Ectodermal cell (in vitro differentiated cells): Measurements from ENCODE around the gene ERC1.

ENCODE experiments used
- H3K27ac ChIP-seq: 2 replicates; pipeline ENCODE4 v1.7.0; 2013; ENCODE audit warnings: mild to moderate bottlenecking, low read depth, low read length; ENCODE audit not compliant: insufficient read depth, poor library complexity, severe bottlenecking
- H3K27me3 ChIP-seq: 2 replicates; pipeline ENCODE4 v1.7.0; 2013; ENCODE audit warnings: mild to moderate bottlenecking, low read length; ENCODE audit not compliant: insufficient read depth, control insufficient read depth, poor library complexity, severe bottlenecking
- H3K36me3 ChIP-seq: one replicate; pipeline ENCODE4 v1.7.0; 2013; ENCODE audit warnings: low read length; ENCODE audit not compliant: control insufficient read depth, insufficient read depth
- H3K4me1 ChIP-seq: one replicate; pipeline ENCODE4 v1.7.0; 2013; ENCODE audit warnings: low read length; ENCODE audit not compliant: control insufficient read depth, insufficient read depth
- H3K4me3 ChIP-seq: 2 replicates; pipeline ENCODE4 v1.7.0; 2013; ENCODE audit warnings: low read depth, low read length, control low read depth; ENCODE audit not compliant: insufficient read depth
- H3K9me3 ChIP-seq: 2 replicates; pipeline ENCODE4 v1.7.0; 2013; ENCODE audit warnings: mild to moderate bottlenecking, low read length, moderate library complexity; ENCODE audit not compliant: control insufficient read depth
- WGBS, 2 experiments: methylation state at CpG; one replicate each; pipeline ENCODE4 v1.1.7; 2013; ENCODE audit warnings: missing lambda C conversion rate in 2 of 2; 5-methylcytosine and 5-hydroxymethylcytosine counted together

The ERC1 gene

GRCh38 chr12:1279050-1279449, 288.0 kb downstream of the ERC1 start:
- no peak overlapping the region for H3K27ac ChIP-seq
- no peaks in the 10 kb centered on the region for H3K36me3 ChIP-seq
- WGBS, 2 experiments = 96 to 100% methylated on average over 2 to 3 of the region's 3 CpGs
- H3K9me3 ChIP-seq = no peaks in the 10 kb centered on the region
- no peaks in the 10 kb centered on the region for H3K27me3 ChIP-seq
- no peak overlapping the region for H3K4me3 ChIP-seq
- H3K4me1 ChIP-seq = peaks cover 12% of the 10 kb centered on the region

- no peak overlapping the region for H3K4me3 ChIP-seq
- no peaks in the 10 kb centered on the region for H3K36me3 ChIP-seq
- no peak overlapping the region for H3K27ac ChIP-seq
- H3K4me1 ChIP-seq = peaks cover 12% of the 10 kb centered on the region
- no peaks in the 10 kb centered on the region for H3K27me3 ChIP-seq
- no peaks in the 10 kb centered on the region for H3K9me3 ChIP-seq
- WGBS, 2 experiments = 97 to 98% methylated on average over 4 to 5 of the region's 5 CpGs
Observed at GRCh38 chr12:1280059-1280458, 289.0 kb downstream of the ERC1 start.

GRCh38 chr12:1281683-1282366, 290.8 kb downstream of the ERC1 start:
- no peak overlapping the region for H3K27ac ChIP-seq

GRCh38 chr12:1282670-1283315, 291.8 kb downstream of the ERC1 start:
- WGBS, 2 experiments = 81 to 82% methylated on average over 5 of the region's 5 CpGs

More at GRCh38 chr12:1281683-1282366, 290.8 kb downstream of the ERC1 start:
- 95 to 98% methylated on average over 7 of the region's 7 CpGs for WGBS, 2 experiments
- Histone ChIP-seq H3K4me3 (no peak overlapping the region), H3K4me1 (peaks cover 12% of the 10 kb centered on the region), H3K27me3 (no peaks in the 10 kb centered on the region), H3K9me3 (no peaks in the 10 kb centered on the region), H3K36me3 (no peaks in the 10 kb centered on the region)

GRCh38 chr12:1283316-1283715, 292.3 kb downstream of the ERC1 start:
- H3K9me3 ChIP-seq = no peaks in the 10 kb centered on the region
- H3K27ac ChIP-seq = no peak overlapping the region
- H3K27me3 ChIP-seq = no peaks in the 10 kb centered on the region
- H3K4me3 ChIP-seq = no peak overlapping the region
- H3K4me1 ChIP-seq = peaks cover 4% of the 10 kb centered on the region
- no peaks in the 10 kb centered on the region for H3K36me3 ChIP-seq
- WGBS, 2 experiments = 92 to 97% methylated on average over 1 to 2 of the region's 2 CpGs

More at GRCh38 chr12:1282670-1283315, 291.8 kb downstream of the ERC1 start:
- H3K27me3 ChIP-seq = no peaks in the 10 kb centered on the region
- peaks cover 9% of the 10 kb centered on the region for H3K4me1 ChIP-seq
- no peaks in the 10 kb centered on the region for H3K36me3 ChIP-seq
- H3K27ac ChIP-seq = no peak overlapping the region
- no peak overlapping the region for H3K4me3 ChIP-seq
- no peaks in the 10 kb centered on the region for H3K9me3 ChIP-seq

GRCh38 chr12:1284611-1285010, 293.6 kb downstream of the ERC1 start:
- Histone ChIP-seq H3K27me3 (no peaks in the 10 kb centered on the region), H3K27ac (no peak overlapping the region), H3K4me1 (peaks cover 4% of the 10 kb centered on the region), H3K9me3 (no peaks in the 10 kb centered on the region), H3K36me3 (no peaks in the 10 kb centered on the region), H3K4me3 (no peak overlapping the region)
- 91 to 92% methylated on average over 3 to 4 of the region's 4 CpGs for WGBS, 2 experiments

GRCh38 chr12:1287446-1287975, 296.5 kb downstream of the ERC1 start:
- no peak overlapping the region for H3K27ac ChIP-seq

GRCh38 chr12:1288333-1288732, 297.3 kb downstream of the ERC1 start:
- Histone ChIP-seq H3K27ac (no peak overlapping the region), H3K9me3 (no peaks in the 10 kb centered on the region), H3K4me1 (no peaks in the 10 kb centered on the region), H3K4me3 (no peak overlapping the region), H3K36me3 (no peaks in the 10 kb centered on the region), H3K27me3 (no peaks in the 10 kb centered on the region)
- WGBS, 2 experiments = 89% methylated on average over 7 of the region's 7 CpGs

More at GRCh38 chr12:1287446-1287975, 296.5 kb downstream of the ERC1 start:
- H3K36me3 ChIP-seq = no peaks in the 10 kb centered on the region
- no peaks in the 10 kb centered on the region for H3K27me3 ChIP-seq
- no peaks in the 10 kb centered on the region for H3K9me3 ChIP-seq
- 82 to 89% methylated on average over 3 of the region's 3 CpGs for WGBS, 2 experiments
- peaks cover 4% of the 10 kb centered on the region for H3K4me1 ChIP-seq
- no peak overlapping the region for H3K4me3 ChIP-seq

GRCh38 chr12:1289371-1290155, 298.5 kb downstream of the ERC1 start:
- Histone ChIP-seq H3K9me3 (no peaks in the 10 kb centered on the region), H3K36me3 (no peaks in the 10 kb centered on the region), H3K27ac (no peak overlapping the region), H3K27me3 (no peaks in the 10 kb centered on the region), H3K4me3 (no peak overlapping the region), H3K4me1 (no peaks in the 10 kb centered on the region)
- 94% methylated on average over 6 to 7 of the region's 7 CpGs for WGBS, 2 experiments

GRCh38 chr12:1290716-1291115, 299.7 kb downstream of the ERC1 start:
- 86 to 89% methylated on average over 3 of the region's 3 CpGs for WGBS, 2 experiments

More at GRCh38 chr12:1290716-1291115, 299.7 kb downstream of the ERC1 start:
- Histone ChIP-seq H3K4me1 (no peaks in the 10 kb centered on the region), H3K4me3 (no peak overlapping the region), H3K27ac (no peak overlapping the region), H3K9me3 (no peaks in the 10 kb centered on the region), H3K27me3 (no peaks in the 10 kb centered on the region), H3K36me3 (no peaks in the 10 kb centered on the region)
